ENCODE data around the gene TARBP2.

- TF ChIP-seq CTCF (IDR thresholded peaks at IDR 0.05) (no peak), POLR2A (IDR thresholded peaks at IDR 0.05) (no peak)
Observed at GRCh38 chr12:53518381-53518780, 17.3 kb downstream of the TARBP2 start.
